ENCODE data around the gene KIF26B.

- TF ChIP-seq CTCF (IDR thresholded peaks at IDR 0.05), result no peak
- TF ChIP-seq POLR2A (IDR thresholded peaks at IDR 0.05), result no peak
Observed at GRCh38 chr1:245603311-245603865, 448.6 kb downstream of the KIF26B start.

All from suprapubic skin (tissue), 3 donors.